ENCODE measurements around the gene DHRS7B. TPM values are rescaled to one million over a fixed set of nuclear protein-coding genes. Genes with fewer than 3 reads are reported as not detected.

DHRS7B gene
- total RNA-seq, 4 donors from 2014 or later, result 24.0 to 30.3 (median 28.8) TPM

- no peak overlapping the region for H3K27ac ChIP-seq (replicated peaks in 1 of 4)
- intact Hi-C loops (cut with DNase I), result no loop called here
- no peak for TF ChIP-seq EP300 (IDR thresholded peaks at IDR 0.05)
- no peak for TF ChIP-seq POLR2AphosphoS5 (IDR thresholded peaks at IDR 0.05)
- TF ChIP-seq CTCF (IDR thresholded peaks at IDR 0.05), result no peak
- TF ChIP-seq POLR2A (IDR thresholded peaks at IDR 0.05; ENCODE audit: low read depth), result no peak
Observed at GRCh38 chr17:21233581-21234347, 107.0 kb downstream of the DHRS7B start.

GRCh38 chr17:21235921-21236320 lies 109.2 kb downstream of the DHRS7B start:
- intact Hi-C loops (cut with DNase I), result no loop called here
- Histone ChIP-seq H3K4me3 (no peak overlapping the region), H3K27me3 (no peaks in the 10 kb centered on the region), H3K36me3 (peaks cover 0 to 4% (median 0%) of the 10 kb centered on the region in 4 donors), H3K9me3 (peaks cover 0 to 7% (median 6%) of the 10 kb centered on the region in 4 donors), H3K27ac (replicated peaks in 1 of 4) (no peak overlapping the region), H3K4me1 (peaks cover 0 to 11% (median 6%) of the 10 kb centered on the region in 4 donors)
- TF ChIP-seq POLR2A (IDR thresholded peaks at IDR 0.05; ENCODE audit: low read depth) (no peak), POLR2AphosphoS5 (IDR thresholded peaks at IDR 0.05) (no peak), CTCF (IDR thresholded peaks at IDR 0.05) (no peak), EP300 (IDR thresholded peaks at IDR 0.05) (no peak)
- DNase-seq (ENCODE audit: extremely low spot score), result no peak
- WGBS, result 88% methylated on average over 1 of the region's 1 CpG

More at GRCh38 chr17:21233581-21234347, 107.0 kb downstream of the DHRS7B start:
- Histone ChIP-seq H3K27me3 (no peaks in the 10 kb centered on the region), H3K9me3 (peaks cover 0 to 7% (median 6%) of the 10 kb centered on the region in 4 donors), H3K36me3 (no peaks in the 10 kb centered on the region), H3K4me1 (peaks cover 0 to 3% (median 0%) of the 10 kb centered on the region in 4 donors), H3K4me3 (no peak overlapping the region)
- WGBS, result 56% methylated on average over 7 of the region's 7 CpGs
- DNase-seq (ENCODE audit: extremely low spot score), result no peak

- intact Hi-C loops (cut with DNase I), result no loop called here
- TF ChIP-seq CTCF (IDR thresholded peaks at IDR 0.05) (peak in 1 of 3 experiments; percentile 47), POLR2AphosphoS5 (IDR thresholded peaks at IDR 0.05) (no peak)
- WGBS, result 79% methylated on average over 12 of the region's 12 CpGs
Observed at GRCh38 chr17:21239680-21240368, 113.1 kb downstream of the DHRS7B start.

GRCh38 chr17:21240369-21241055 lies 113.7 kb downstream of the DHRS7B start:
- 71% methylated on average over 16 of the region's 25 CpGs for WGBS
- peaks cover 0 to 35% (median 21%) of the 10 kb centered on the region in 4 donors for H3K36me3 ChIP-seq
- no peak for DNase-seq (ENCODE audit: extremely low spot score)
- no peak overlapping the region for H3K4me3 ChIP-seq
- H3K9me3 ChIP-seq, result no peaks in the 10 kb centered on the region
- intact Hi-C loops (cut with DNase I), result no loop called here
- H3K27me3 ChIP-seq, result no peaks in the 10 kb centered on the region
- H3K27ac ChIP-seq (replicated peaks in 1 of 4), result no peak overlapping the region
- TF ChIP-seq POLR2AphosphoS5 (IDR thresholded peaks at IDR 0.05) (no peak), EP300 (IDR thresholded peaks at IDR 0.05) (no peak), POLR2A (IDR thresholded peaks at IDR 0.05; ENCODE audit: low read depth) (no peak), CTCF (IDR thresholded peaks at IDR 0.05) (no peak)
- H3K4me1 ChIP-seq, result peaks cover 5 to 22% (median 17%) of the 10 kb centered on the region in 4 donors

More at GRCh38 chr17:21239680-21240368, 113.1 kb downstream of the DHRS7B start:
- DNase-seq (ENCODE audit: extremely low spot score), result no peak
- Histone ChIP-seq H3K4me1 (peaks cover 5 to 21% (median 16%) of the 10 kb centered on the region in 4 donors), H3K27ac (replicated peaks in 1 of 4) (no peak overlapping the region), H3K27me3 (no peaks in the 10 kb centered on the region), H3K9me3 (no peaks in the 10 kb centered on the region), H3K36me3 (peaks cover 0 to 35% (median 21%) of the 10 kb centered on the region in 4 donors), H3K4me3 (no peak overlapping the region)

Small RNAs within 50 kb of the gene (small RNA-seq; reads per million reads assigned to genes)
- gene RN7SL426P, result 0 reads per million in 3 donors

Other genes with a start within 250 kb of the DHRS7B start
- 100 to 1,000 TPM in 2 of 4 donors, 10 to 100 TPM in 2; 78.5 to 135 (median 112) TPM for gene USP22, start 84.0 kb upstream of the DHRS7B start, total RNA-seq
- 10 to 100 TPM; 24.1 to 31.0 (median 26.0) TPM for gene TMEM11, start 87.2 kb downstream of the DHRS7B start, total RNA-seq
- 10 to 100 TPM; 12.3 to 26.2 (median 18.1) TPM for gene NATD1, start 126.4 kb downstream of the DHRS7B start, total RNA-seq
- gene MAP2K3, start 157.7 kb downstream of the DHRS7B start, total RNA-seq, result 10 to 100 TPM; 23.3 to 42.4 (median 30.5) TPM
- 1 to 10 TPM in 3 of 4 donors, under 1 TPM in 1; 0.83 to 2.1 (median 1.5) TPM for gene KCNJ12, start 249.4 kb downstream of the DHRS7B start, total RNA-seq

Data from esophagus muscularis mucosa (tissue), 4 donors.